RWPE1 (cell line): ENCODE data around the gene KCNK16.

Experiments
- CTCF ChIA-PET: fragments of 350-600 bp; sonication (Branson Sonifier 250); formaldehyde crosslinking; extraction: SDS; loops from one replicate; lab custom pipeline; 2021; lab: Yijun Ruan, JAX
- POLR2A ChIA-PET: fragments of 400-600 bp; formaldehyde crosslinking; extraction: SDS; loops from one replicate; lab custom pipeline; 2020; ENCODE audit warnings: antibody characterized with exemption; ENCODE audit not compliant: low non-redundant PET; lab: Yijun Ruan, JAX
- DNase-seq: peaks from one replicate; pipeline ENCODE4 v3.0.0; 2012; ENCODE audit warnings: low spot score
- H3K27ac ChIP-seq: fragments of 450-650 bp; 2 replicates; pipeline ENCODE4 v1.5.1; 2017
- CTCF ChIP-seq: fragments of 450-650 bp; conservative IDR thresholded peaks from 2 replicates; pipeline ENCODE4 v1.5.1; 2017; ENCODE audit warnings: low read depth, mild to moderate bottlenecking

Gene KCNK16

GRCh38 chr6:39276379-39276995 lies 46.0 kb downstream of the KCNK16 start:
- no peak for DNase-seq
- ChIA-PET POLR2A (no interaction called here), CTCF (interaction anchor here (0.9 kb wide), 1 partner anchor 27 kb away, joined by 5 read pairs; no protein-coding TSS in a partner anchor)
- H3K27ac ChIP-seq = no peak overlapping the region
- TF ChIP-seq CTCF = no peak

GRCh38 chr6:39274903-39275302 lies 47.6 kb downstream of the KCNK16 start:
- no peak overlapping the region for H3K27ac ChIP-seq
- POLR2A ChIA-PET = no interaction called here
- CTCF ChIA-PET = interaction anchor here (0.6 kb wide), 1 partner anchor 11 kb away, joined by 3 read pairs; no protein-coding TSS in a partner anchor
- no peak for DNase-seq
- TF ChIP-seq CTCF = no peak

GRCh38 chr6:39274471-39274870 lies 48.0 kb downstream of the KCNK16 start:
- no peak for DNase-seq
- POLR2A ChIA-PET = no interaction called here
- CTCF ChIA-PET = interaction anchor here (0.6 kb wide), 1 partner anchor 11 kb away, joined by 3 read pairs; no protein-coding TSS in a partner anchor
- H3K27ac ChIP-seq = no peak overlapping the region
- TF ChIP-seq CTCF = no peak

- ChIA-PET CTCF (no interaction called here), POLR2A (no interaction called here)
- no peak overlapping the region for H3K27ac ChIP-seq
- no peak for TF ChIP-seq CTCF
- no peak for DNase-seq
These were observed 49.1 kb downstream of the KCNK16 start for GRCh38 chr6:39273406-39273821.

- ChIA-PET CTCF (interaction anchor here (0.6 kb wide), 1 partner anchor 10 kb away, joined by 5 read pairs; no protein-coding TSS in a partner anchor), POLR2A (no interaction called here)
- TF ChIP-seq CTCF = no peak
- no peak overlapping the region for H3K27ac ChIP-seq
- no peak for DNase-seq
These were observed 52.5 kb downstream of the KCNK16 start for GRCh38 chr6:39269961-39270360.

GRCh38 chr6:39268721-39269120 lies 53.8 kb downstream of the KCNK16 start:
- POLR2A ChIA-PET = no interaction called here
- DNase-seq = no peak
- no peak for TF ChIP-seq CTCF
- no peak overlapping the region for H3K27ac ChIP-seq
- CTCF ChIA-PET = no interaction called here
